Measurements from ENCODE around the gene CAMK2D.

CAMK2D gene

GRCh38 chr4:113566015-113566795 is 195.3 kb downstream of the CAMK2D start:
- no peak for TF ChIP-seq CTCF (IDR thresholded peaks at IDR 0.05)
- DNase-seq = no peak
- Histone ChIP-seq H3K27me3 (no peaks in the 10 kb centered on the region), H3K4me3 (no peak overlapping the region), H3K36me3 (no peaks in the 10 kb centered on the region), H3K9me3 (no peaks in the 10 kb centered on the region), H3K4me1 (peaks cover 0 to 3% (median 0%) of the 10 kb centered on the region in 4 donors), H3K27ac (no peak overlapping the region)
- intact Hi-C loops (cut with DNase I; ENCODE audit: low total_unique reads) = no loop called here

- H3K27ac ChIP-seq = no peak overlapping the region
- H3K4me1 ChIP-seq = peaks cover 0 to 8% (median 0%) of the 10 kb centered on the region in 4 donors
- intact Hi-C loops (cut with DNase I; ENCODE audit: low total_unique reads) = no loop called here
- H3K36me3 ChIP-seq = no peaks in the 10 kb centered on the region
- H3K9me3 ChIP-seq = no peaks in the 10 kb centered on the region
- no peak overlapping the region for H3K4me3 ChIP-seq
- no peaks in the 10 kb centered on the region for H3K27me3 ChIP-seq
- TF ChIP-seq CTCF (IDR thresholded peaks at IDR 0.05) = no peak
- DNase-seq = no peak
Measured at GRCh38 chr4:113565702-113566012, 195.9 kb downstream of the CAMK2D start.

- Histone ChIP-seq H3K4me1 (peaks cover 0 to 8% (median 0%) of the 10 kb centered on the region in 4 donors), H3K4me3 (no peak overlapping the region), H3K27me3 (no peaks in the 10 kb centered on the region), H3K27ac (no peak overlapping the region), H3K9me3 (no peaks in the 10 kb centered on the region), H3K36me3 (no peaks in the 10 kb centered on the region)
- no peak for TF ChIP-seq CTCF (IDR thresholded peaks at IDR 0.05)
- intact Hi-C loops (cut with DNase I; ENCODE audit: low total_unique reads) = no loop called here
- DNase-seq = no peak
Measured at GRCh38 chr4:113564493-113564892, 197.0 kb downstream of the CAMK2D start.

- TF ChIP-seq CTCF (IDR thresholded peaks at IDR 0.05) = no peak
- Histone ChIP-seq H3K4me1 (peaks cover 0 to 8% (median 0%) of the 10 kb centered on the region in 4 donors), H3K27ac (no peak overlapping the region), H3K27me3 (no peaks in the 10 kb centered on the region), H3K36me3 (no peaks in the 10 kb centered on the region), H3K4me3 (no peak overlapping the region), H3K9me3 (no peaks in the 10 kb centered on the region)
- DNase-seq = no peak
- intact Hi-C loops (cut with DNase I; ENCODE audit: low total_unique reads) = no loop called here
Measured at GRCh38 chr4:113563691-113564378, 197.7 kb downstream of the CAMK2D start.

- no peak for DNase-seq
- Histone ChIP-seq H3K36me3 (no peaks in the 10 kb centered on the region), H3K27me3 (no peaks in the 10 kb centered on the region), H3K4me1 (peaks cover 0 to 12% (median under 1%) of the 10 kb centered on the region in 4 donors), H3K4me3 (no peak overlapping the region), H3K27ac (no peak overlapping the region), H3K9me3 (no peaks in the 10 kb centered on the region)
- intact Hi-C loops (cut with DNase I; ENCODE audit: low total_unique reads) = no loop called here
- TF ChIP-seq CTCF (IDR thresholded peaks at IDR 0.05) = no peak
Measured at GRCh38 chr4:113561758-113562157, 199.8 kb downstream of the CAMK2D start.
